DMS53 treated with DMSO at 0.1 percent for 48 hours (cell line): ENCODE results near the gene PLIN5.

Source experiments
- DNase-seq: peaks from one replicate; lab custom pipeline; 2025; ENCODE audit not compliant: unreplicated experiment; lab: John Stamatoyannopoulos, UW

PLIN5 gene, protein sequence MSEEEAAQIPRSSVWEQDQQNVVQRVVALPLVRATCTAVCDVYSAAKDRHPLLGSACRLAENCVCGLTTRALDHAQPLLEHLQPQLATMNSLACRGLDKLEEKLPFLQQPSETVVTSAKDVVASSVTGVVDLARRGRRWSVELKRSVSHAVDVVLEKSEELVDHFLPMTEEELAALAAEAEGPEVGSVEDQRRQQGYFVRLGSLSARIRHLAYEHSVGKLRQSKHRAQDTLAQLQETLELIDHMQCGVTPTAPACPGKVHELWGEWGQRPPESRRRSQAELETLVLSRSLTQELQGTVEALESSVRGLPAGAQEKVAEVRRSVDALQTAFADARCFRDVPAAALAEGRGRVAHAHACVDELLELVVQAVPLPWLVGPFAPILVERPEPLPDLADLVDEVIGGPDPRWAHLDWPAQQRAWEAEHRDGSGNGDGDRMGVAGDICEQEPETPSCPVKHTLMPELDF

DNA sequence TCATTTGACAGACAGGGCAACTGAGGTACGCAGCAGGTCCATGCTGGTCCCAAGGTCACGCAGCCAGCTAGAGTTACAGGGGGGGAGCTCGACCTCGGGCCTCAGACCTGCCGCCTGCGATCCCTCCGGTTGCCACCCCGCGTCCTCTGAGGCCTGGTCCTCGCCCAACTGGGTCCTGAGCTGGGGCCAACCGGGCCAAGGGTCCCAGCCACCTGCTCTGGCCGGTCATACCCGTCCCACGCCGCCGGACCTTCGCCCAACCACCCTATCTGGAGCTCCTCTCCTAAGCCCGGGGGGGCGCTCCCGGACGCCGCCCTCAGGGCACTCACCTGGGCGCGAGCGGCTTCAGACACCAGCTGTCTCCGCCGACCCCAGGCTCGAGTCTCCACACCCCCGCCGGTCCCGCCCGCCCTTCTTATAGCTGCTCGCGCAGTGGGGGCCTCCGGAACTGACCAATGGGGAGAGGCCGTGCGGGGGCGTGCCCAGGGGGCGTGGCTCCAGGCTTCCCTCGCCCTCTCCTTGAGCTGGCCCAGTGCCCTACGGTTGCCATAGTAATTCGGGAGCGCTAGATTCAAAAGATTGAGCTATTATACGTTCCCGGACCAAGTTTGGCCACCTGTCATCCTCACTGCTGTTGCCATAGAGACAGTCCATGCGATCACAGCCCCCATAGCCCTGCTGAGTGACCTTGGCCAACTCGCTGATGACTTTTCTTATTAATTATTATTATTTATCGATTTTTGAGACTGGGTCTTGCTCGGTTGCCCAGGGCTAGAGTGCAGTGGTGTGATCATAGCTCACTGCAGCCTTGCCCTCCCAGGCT lies at the start of gene PLIN5:
PLIN5 (minus strand) TSS at position 389 of the 823 bp plus-strand sequence. CDS start 1,150 bp downstream, outside the sequence.
- peak; percentile 62 for DNase-seq

DNA sequence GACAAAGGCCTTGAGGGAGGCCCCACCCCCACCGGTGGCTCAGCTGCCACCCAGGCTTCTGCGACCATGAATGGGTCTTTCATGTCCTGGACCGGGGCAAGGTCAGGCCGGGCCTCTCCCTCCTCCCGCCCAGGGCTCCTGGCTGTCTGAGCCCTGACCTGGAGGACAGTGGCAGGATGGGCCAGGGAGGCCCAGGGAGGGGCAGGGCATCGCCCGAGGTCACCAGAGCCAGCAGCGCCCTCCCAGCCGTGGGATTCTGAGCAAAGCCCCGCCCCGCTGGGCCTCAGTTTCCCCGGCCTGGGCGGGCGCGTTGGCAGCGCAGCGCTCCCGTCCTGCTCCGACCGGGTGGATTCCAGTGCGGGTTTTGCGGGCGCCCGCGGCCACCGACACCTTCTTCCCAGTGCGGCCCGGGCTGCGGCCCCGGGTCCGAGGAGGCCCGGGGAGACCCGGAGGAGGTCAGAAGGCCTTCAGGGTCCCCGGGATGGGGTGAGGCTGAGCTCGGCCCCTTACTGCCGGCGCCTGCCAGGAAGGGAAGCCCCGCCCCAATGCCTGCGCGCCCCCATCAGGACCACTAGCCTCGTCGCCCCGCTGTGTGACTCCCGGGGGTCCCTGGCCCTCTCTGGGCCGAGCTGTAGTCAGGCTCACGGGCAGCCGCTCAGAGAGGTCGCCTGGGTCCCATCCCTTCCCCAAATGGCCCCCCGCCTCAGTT lies 49.1 kb upstream of the PLIN5 start:
- no peak for DNase-seq

DNA sequence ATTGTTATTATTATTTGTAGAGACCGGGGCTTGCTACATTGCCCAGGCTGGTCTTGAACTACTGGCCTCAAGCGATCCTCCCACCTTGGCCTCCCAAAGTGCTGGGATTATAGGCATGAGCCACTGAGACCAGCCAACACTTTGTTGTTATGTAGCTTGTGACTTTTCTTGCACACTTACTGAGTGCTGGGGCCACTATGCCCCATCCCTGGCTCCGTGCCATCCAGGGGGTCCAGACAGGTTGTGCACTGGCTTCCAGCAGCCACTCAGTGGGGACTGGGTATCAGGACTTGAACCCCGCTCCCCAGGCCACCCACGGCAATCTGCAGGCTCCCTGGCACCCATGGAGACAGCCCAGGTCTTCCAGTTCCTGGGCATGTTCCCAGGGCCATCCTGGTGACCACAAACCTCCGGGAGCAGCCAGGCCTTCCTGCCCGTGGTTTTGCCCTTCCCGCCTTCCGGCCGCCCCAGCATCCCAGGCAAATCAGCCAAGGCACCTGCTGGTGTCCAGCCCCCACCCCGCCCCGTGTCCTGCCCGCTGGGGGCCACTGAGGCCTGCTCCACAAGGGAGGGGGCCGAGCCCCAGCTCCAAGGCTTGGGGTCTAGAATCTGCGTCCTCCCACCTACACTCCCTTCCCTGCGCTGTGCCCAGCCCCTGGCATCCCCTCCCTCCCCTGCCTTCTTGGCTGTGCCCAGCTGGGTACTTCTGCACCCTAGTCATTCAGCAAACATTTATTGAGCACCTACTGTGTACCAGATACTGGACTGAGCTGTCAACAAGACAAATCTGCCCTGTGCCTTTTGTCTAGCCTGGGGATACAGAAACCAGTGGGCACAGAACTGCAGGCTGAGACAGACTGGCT lies 48.2 kb upstream of the PLIN5 start:
- no peak for DNase-seq

DNA sequence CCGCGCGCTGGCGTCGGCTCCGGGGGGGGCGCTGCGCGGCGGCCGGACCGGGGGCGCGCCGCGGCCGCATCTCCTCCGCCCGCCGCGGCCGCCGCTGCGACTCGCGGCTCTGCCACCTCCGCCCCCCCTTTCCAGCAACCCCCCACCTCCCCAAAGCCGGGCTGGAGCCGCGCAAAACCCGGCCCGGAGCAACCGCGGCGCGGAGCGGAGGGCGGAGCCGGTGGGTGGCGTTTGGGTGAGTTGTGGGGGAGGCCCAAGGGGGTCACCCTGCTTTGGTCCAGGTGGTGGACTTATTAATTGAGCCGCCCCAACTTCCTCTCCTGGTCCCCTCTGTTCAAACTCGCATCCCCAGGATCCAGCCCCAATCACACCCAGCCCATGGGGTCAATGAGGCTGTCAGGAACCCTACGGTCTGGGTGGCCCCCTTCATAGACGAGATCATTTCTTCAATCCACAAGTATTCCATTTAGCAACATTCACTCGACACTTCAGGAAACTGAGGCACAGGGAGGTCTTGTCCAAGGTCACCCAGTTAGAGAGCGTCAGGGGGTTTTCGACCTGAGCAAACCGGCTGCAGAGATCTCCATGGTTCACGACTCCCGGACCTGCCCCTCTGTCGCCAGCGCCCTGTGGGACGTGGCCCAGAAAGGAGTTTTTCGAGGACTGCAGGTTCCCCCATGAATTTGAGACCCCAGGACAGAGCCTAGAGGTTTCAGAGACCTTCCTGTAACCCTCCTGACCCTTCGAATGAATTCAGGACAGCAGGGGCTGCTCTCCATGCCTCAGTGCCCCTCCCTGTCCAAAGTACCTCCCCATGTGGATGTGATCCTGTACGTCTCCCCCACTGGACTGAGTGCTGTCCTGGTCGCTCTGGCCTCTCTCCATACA lies 46.9 kb upstream of the PLIN5 start:
- DNase-seq: no peak

DNA sequence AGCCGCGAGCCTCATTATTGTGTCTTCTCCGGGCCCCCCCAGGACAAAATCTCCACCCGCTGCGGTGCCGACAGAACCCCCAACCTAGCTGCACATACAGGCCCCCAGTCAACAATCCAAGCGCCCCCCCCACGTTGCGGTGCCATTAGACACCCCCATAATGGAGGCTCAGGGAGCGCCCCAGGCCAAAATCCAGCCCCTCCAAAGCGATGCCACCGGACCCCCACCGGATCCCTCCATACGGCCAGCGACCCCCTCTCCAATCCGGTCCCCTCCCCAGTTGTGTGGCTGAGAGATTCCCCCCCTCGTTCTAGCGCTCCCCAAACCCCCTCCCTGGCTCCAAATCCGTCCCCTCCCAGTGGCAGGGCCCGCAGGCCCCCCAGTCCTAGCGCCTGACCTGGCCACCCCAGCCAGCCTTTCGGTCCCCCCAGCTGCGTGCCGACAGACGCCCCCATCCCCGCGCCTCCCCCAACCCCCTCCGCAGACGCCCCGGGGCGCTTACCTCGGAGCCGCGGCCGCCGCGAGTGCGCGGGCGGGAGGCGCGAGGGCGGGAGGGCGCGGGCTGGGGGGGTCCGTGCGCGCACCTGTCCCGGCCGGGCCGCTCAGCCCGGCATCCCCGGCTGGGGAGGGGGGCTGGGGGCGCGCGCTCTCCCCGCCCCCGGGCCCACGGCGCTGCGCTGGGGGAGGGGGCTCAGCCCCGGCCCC lies 46.1 kb upstream of the PLIN5 start:
- no peak for DNase-seq

DNA sequence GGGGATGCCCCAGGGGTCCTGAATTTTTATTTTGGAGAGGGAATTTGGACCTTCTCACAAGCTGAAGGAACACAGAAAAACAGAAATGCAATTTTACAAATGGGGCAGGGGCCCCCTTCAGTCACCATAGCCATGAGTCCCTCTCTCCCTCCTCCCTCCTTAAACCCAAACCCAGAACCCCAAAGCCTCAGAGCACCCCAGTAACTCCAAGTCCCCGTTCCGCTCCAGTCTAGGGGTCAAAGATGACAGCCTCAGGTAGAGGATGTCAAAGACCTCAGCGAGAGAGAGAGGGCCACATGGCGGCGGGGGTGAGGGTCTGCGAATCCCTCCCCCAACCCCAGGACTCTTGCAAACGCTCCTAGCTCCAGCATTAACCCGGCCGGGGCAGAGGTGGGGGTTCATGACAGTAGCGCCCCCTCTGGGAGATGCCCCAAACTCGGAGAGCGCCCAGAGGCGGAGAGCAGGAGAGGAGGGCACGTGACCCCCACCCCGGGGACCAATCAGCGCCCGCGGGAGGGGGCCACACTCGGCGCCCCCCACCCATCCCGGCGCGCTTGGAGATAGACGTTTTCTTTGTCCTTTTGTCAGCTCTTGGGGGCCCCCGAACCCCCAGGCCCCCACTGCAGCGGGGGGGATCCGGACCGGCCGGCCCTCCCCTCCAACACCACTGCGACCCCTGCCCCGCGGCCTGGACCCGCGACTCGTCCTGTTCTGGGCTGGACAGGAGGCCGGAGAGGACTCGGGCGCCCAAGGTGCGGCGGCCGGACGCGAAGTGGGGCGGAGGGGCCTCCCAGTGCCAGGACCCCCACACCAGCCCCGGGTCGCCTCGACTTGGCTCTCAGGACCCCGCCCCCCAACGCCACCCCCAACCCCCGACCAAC lies 45.2 kb upstream of the PLIN5 start:
- no peak for DNase-seq

DNA sequence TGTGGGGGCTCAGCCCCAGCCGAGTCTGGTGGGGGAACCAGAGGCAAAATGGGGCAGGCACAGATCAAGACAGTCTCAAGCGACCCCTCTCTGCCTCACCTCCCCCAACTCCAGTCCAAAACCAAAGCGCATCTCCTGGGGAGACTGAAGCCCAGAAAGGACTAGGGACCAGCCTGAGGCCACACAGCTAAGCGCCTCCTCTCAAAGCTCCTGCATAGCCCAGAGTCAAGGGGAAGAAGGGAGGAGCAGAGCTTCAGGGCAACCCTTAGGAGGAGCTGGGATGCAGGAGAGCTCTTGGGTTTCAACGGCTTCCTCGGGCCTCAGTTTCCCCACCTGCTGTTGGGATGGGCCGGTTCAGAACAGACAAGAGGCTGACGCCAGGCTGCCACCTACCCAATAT lies 44.4 kb upstream of the PLIN5 start:
- DNase-seq: no peak

DNA sequence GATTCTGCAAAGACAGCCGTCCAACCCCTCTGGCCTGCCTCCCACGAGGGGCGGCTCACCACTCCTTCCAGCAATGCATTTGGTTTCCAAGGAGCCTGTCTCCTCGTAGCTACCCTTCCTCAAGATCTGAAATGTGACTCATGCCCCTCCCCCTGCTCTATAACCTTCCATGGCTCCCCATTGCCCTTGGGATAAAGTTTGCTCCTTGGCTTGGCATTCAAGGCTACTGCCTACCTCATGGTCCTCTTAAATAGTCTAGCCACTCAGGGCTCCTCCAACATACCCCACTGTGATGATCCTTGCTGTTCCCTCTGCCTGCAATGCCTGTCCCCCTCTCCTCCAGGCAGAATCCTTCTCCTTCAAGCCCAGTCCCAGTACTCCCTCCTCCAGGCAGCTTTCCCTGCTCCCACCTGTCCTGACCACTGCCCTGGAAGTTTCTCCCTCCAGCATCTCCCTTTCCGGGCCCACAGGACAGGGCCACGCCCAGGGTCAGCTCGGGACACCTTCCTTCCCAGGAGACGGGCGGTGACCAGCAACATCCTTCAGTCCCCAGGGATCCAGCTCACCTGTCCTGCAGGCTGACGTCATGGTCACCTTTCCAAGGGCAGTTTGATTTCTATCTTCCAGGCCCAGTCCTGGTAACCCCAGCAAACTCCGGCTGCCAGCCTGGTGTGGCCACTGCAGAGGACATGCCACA lies 43.7 kb upstream of the PLIN5 start:
- no peak for DNase-seq

DNA sequence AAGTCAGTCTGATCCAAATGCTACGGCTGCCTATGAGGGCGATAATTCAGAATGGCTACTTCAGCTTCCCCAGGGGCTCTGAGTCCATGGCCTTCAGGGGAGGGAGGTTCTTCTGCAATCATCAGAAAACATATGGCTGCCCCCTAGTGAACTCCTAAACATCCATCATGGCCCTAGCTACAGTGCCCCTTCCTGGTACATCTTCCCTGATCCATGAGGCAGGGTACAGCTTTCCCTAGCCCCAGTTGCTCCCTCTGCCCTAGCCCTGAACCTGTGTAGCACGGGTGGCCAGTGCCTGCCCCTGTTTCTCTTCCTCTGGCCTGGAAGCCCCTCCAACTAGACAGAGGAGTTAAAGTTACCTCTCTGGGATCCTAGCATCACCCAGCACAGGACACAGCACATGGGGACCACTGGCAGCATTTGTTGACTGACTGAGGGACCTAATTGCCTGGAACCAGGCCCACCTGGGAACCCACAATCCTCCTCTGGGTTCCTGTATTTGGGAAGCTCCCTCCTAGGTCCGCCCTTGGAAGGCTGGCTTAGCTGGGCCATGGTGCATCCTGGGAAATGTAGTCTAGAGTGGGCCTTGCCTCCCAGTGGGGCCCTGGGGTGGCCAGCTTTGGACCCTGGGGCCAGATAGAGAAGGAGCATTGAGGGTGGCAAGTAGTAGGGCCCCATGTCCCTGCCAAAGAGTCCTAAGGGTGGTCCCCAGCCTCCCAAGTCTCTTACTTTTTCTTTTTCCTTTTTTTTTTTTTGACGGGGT lies 42.2 kb upstream of the PLIN5 start:
- no peak for DNase-seq

DNA sequence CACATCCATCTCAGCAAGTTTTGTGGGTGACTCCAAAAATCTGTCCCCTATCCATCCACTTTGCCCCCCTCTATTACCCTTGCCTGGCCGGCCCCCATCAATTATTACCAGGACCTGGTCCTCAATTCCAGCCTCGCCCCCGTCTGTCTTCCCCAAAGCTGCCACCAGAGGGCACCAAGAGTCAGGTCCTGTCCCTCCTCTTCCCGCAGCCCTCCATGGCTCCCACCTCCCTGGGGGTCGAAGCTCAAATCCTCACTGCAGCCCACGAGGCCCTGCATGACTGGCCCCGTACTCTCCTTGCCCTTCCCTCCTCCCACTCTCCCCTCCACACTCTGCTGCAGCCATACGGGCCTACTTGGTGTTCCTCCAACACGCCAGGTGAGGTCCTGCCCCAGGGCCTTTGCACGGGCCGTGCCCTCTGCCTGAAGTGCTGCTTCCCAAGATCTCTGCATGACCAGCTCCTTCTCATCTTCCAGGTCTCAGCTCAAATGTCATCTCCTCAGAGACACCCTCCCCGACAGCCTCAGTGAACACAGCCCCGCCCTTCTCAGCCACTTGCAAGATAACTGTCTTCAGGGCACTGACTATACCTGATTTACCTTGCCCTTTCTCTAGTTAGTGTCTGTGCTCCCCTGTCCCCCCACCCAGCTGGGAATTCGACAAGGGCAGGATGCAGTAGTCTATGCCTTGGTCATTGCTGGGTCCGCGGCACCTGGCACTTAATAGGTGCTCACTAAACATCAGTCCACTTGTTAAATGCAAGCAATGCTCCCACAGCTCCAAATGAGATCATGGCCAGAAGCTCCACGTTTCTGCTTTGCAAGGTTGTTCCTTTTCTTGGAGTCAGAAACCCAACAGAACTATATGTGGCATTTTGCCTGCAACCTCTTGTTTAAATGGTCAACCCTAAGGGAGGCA lies 41.3 kb upstream of the PLIN5 start:
- DNase-seq: no peak

DNA sequence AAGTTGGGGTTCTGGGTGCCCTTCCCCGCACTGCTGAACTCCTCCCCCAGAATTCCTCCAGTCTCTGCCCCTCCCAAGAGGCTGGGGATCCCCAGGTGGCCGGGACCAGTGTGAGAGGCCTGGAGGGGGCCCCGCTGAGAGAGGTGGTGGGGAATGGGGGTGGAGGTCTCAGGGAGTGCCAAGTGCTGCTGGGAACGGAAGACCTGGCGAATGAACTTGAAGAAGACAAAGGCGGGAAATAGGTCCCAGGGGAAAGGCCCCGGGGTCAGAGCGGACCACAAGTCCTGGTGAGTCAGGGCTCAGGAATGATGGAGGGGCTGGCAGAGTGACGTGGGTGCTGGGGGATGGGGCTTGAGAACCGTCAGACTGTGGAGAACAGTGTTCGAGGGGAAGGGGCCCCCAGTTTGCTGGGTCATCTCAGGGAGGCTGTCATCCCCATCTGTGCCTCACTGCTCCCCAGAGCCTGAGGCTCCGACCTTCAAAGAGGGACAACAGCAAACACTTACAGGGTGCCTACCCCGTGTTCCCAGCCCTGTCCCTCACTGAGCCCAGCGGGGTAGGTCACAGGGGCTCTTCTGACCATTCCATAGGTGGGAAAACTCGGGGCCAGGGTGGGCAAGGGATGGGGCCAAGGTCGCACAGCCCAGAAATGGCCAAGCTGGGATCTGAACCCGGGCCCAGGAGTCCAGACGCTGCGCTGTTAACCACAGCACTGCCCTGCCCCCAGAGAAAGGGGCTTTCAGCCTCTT lies 40.4 kb upstream of the PLIN5 start:
- no peak for DNase-seq

DNA sequence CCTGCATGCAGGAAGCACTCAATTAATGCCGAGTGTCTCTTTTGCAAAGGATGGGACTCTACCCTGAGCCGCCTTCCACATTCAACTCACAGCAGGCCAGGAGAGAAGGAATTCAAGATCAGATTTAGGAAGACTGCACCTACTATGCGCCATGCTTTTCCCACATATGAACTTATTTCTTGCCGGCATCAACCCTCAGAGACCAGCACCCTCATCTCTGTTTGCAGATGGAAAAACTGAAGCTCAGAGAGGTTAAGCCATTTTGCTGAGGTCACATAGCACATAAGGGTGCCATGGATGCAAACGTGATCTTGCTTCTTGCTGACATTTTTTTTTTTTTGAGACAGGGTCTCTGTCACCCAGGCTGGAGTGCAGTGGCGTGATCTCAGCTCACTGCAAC lies 38.7 kb upstream of the PLIN5 start:
- DNase-seq: no peak

DNA sequence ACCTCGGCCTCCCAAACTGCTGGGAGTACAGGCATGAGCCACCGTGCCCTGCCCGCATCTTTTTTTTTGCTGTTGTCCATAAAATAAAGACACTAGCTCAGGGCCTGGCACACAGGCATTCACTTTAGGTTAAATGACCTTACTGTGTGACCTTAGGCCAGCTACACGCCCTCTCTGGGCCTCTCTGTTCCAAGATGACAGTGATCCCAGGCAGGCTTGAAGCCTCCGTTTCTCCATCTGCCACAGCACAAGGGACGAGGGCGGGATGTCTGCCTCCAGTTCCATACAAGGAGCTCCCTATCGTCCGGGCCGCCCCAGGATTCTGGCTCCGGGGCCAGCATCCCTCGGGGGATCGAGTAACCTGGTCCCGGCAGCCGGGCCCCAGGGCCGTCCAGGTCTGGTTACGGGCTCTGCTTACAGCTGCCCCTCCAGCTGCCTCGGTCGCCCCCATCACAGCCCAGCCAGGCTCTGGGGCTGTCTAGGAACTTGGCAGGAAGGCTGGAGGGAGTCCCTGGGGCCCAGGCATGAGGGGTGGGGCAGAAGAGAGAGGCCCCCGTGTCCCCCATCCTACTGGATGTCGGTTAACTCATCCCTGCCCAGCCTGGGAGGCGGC lies 36.4 kb upstream of the PLIN5 start:
- no peak for DNase-seq

DNA sequence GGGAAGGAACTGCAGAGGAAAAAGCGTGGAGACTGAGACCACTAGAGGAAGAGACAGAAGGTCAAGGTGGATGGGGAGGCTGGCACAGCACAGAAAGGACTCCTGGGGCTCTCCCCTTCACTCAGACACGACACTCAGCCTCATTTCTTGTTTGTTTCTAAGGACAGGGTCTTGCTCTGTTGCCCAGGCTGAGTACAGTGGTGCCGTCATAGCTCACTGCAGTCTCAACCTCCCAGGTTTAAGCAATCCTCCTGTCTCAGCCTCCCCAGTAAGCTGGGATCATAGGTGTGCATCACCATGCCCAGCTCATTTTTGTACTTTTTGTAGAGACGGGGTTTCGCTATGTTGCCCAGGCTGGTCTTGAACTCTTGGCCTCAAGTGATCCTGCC lies 35.9 kb upstream of the PLIN5 start:
- DNase-seq: no peak

DNA sequence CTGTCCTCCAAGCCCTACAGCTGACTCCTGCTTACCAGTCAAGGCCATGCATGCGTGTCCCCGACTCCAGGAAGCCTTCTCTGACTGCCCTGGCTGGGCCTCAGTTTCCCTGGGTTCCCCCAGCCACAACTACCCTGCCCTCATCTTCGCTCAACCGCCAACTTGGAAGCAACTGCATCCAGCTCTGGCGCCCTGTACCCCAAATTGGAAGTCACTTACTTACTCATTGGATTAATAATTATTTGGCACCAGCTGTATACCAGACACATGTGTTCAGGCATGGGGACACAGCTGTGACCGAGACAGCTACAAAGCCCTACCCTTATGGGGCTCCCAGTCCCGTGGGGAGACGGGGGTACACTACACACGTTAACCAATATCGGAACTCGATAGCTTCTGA lies 35.4 kb upstream of the PLIN5 start:
- DNase-seq: no peak
